Stimulated activated CD4-positive, alpha-beta T cell treated with anti-CD3 and anti-CD28 coated beads, TNF-alpha, amount 100 ng/mL, for 24 hours (primary cell): Measurements from ENCODE around the gene IQCK.

Experiments
- DNase-seq, 3 experiments: peaks; one replicate each; pipeline ENCODE4 v3.0.0-alpha.2; 2020; ENCODE audit warnings: low read depth in 3 of 3

The IQCK gene

DNA sequence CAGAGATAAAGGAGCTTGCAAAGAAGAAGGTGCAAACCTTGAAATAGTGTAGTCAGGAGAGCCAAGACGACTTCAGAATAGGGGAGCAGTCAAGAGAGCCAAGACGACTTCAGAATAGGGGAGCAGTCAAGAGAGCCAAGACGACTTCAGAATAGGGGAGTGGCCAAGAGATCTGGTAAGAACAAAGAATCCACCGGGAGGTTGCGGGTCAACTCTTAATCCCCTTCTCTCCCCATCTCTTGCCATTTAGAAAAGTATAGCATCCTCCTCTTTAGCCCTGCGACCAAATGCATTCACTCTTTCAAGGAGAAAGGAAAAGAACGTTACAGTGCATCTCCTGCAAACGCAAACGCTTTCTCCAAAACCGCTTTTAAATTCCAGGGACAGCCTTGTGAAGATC, 757 bp upstream of the IQCK start:
- no peak for DNase-seq

DNA sequence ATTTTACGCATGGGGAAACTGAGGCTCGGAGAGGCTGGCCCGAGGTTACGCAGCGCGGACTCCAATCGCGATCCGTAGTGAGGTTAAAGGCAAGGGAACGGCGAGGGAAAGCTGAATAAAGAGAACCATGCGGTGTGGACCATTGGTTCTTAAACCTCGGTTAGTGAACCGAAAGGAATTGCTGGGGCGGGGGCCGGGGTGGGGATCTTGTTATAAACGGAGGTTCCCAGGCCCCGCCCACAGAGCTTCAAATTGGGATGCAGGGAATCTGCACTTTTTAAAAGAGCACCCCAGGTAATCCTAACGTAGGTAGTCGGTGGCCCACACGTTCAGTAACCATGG, 524 bp downstream of the IQCK start:
- DNase-seq, result peak in 1 of 3 experiments; percentile 13

DNA sequence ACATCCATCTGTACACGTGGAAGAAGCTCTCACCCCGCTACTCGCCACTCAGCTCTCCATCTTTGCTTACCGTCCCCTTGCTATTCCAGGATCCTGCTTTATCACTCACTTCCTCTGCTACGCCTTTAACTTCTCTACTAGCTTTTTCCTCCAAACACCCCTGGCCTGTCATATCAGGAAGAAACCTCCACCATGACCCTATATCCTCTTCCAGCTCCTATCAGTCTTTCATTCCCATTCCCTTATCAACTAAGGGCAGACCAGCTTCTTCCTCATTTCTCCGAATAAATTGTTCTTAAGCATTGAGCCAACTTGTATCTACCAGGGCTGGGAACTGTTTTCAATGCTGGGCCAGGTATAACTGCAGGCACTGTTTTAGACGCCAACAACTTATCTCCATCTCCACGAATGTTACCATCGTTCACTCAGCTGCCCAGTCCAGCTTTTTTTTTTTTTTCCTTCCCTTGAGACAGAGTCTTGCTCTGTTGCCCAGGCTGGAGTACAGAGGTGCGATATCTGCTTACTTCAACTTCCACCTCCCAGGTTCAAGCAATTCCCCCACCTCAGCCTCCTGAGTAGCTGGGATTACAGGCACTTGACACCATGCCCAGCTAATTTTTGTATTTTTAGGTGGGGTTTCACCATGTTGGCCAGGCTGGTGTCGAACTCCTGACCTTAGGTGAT, 4.3 kb downstream of the IQCK start:
- DNase-seq, result no peak

DNA sequence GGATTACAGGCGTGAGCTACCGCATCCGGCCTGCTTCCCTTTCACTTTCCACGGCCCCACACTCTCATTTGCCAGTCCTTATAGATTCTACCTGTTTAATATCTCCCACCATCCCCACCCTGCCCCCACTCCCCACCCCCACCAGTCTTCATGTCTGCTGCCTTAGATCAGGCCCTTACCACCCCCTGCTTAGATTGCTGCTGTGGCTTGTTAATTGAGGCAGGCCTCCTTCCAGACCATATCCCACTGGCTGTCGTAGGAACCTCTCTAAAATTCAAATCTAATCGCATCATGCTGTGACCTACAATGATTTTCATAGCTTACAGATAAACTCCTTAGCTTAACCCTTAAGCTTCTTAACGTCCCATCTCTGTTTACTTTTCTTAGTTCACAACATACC, 4.9 kb downstream of the IQCK start:
- no peak for DNase-seq

DNA sequence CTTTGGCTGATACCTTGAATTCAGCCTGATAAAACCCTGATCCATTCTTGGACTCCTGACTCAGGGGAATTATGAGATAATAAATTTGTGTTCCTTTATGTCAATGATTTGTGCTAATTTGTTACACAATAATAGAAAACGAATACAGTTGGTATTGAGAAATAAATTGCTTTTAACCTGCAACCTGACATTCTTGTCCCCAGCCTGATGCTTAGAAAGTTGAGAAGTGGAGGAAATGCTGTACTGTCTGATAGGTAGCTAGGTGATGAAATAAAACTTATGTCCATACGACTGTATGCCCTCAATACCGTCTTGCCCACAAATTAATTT, 10.5 kb downstream of the IQCK start:
- DNase-seq, result no peak

DNA sequence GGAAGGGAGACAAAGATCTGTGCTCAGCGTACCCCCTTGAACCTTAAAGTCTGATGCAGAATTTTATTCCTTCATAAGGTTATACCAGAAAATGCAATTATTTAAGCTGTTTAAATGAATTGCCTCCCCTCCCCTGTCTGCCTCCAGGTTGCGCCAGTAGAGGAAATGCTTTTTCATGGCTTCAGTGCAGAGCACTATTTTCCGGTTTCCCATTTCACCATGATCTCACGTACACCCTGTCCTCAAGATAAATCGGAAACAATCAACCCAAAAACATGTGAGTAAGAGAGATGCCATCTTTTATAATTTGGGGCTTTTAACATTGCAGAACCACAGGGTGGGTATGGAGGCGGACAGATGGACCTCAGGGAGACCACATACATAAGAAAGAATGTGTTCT, 15.5 kb downstream of the IQCK start:
- no peak for DNase-seq

DNA sequence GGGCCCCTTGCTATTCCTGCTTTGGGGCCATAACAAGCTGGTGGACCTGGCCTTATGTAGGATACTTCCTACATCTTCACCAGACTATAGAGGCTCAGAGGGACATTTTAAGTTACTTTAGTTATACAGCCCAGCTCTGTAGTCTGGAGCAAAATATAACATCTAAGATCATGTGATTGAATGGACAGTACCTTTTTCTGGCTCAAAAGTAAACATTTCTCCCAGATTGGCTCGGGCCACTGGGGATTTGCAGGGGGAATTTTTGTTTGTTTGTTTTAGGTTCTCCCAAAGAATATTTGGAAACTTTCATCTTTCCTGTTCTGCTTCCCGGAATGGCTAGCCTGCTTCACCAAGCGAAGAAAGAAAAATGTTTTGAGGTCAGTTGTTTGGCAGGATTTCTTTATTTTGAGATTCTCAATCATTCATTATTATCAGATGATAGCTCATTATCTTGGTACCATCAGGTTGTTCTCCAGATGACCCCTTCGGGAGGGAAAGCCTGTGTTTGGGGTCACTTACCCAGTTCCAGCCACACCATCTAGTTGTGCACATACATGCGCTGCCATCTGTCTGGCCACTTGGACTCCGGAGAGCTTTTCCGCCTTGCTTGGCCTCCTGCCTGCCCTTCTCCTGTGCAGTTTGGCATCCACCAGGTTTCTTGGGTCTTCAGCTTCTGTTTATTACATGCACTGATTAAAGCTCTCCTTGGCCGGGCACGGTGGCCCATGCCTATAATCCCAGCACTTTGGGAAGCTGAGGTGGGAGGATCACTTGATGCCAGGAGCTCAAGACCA, 17.2 kb downstream of the IQCK start:
- DNase-seq, result no peak

DNA sequence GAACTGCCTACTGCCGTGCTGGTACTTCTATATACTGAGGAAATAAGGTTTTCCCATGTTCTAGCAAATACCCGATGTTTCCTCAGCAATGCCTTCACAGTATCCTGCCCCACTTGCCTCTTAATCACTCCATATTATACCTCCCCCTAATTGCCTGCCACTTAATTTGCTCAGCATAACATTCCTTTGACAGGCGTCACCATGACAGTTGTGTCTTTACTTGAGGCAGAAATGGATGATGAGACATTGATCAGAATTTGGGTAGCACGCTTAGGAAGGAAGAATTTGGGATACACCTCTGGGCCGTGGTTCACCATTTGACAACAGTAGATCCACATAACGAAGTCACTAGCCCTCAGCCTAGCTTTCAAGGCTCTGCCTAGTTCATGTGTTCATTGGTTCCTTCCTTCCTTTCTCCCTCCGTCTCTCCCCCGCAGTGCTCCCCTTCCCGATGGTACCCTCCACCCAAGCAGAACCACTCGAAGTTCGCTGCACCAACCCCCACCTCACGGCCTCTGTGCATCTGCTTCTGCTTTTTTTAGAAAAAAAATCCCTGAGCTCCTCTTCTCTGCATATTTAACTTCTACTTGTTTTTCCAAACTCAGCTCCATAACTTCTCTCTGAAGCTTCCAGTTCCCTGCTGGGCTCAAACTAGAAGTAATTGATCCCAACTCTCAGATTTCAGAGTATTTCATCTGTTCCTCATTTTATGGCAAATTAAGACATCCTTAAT, 19.4 kb downstream of the IQCK start:
- no peak for DNase-seq

DNA sequence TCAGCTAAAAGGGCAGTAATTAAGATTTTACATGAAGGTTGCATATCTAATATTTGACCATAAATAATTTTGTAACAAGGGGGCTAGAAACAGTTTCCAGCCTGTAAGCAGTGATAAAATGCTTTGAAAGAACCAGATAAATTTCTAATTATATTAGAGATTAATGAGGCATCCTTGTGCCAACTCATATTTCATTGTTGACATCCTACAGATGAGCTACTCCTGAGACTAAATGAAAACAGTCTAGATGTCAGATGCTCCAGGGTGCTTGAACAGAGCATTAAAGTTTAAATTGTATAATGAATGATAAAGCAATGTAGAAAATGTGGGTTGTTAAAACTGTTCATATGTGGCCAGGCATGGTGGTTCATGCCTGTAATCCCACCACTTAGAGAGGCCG, 23.3 kb downstream of the IQCK start:
- DNase-seq, result no peak

DNA sequence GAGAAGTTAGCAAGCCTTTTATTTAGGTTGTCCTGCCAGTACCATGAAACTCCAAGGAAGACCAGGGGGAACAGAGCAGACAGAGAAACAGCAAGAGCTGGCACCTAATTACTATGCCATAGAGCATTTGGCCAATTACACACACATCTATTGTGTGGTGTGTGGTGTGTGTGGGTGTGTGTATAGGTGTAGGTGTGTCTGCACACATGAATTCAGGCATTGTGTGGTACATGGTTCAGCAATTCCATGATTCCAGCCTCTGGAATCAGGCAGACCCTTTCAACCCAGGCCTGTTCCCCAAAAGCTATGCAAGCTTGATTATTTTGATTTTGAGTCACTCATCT, 25.7 kb downstream of the IQCK start:
- DNase-seq, result no peak

DNA sequence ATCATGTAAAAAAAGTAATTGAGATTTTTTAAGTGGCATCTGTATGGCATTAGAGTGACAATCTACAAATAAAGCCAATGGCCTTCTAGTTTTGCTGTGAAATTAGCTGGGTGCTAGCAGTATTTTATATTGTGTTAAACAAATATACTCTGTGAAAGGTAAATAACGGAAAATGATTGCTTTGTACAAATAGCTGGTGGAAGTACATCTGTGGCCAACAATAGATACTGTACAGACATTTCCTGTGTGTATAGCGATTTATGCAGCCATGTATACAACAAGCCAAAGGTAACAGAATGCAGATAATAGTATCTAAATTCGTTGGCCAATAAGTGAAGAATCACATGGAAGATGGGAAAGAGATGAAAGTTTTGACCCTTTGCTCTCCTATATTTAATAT, 26.6 kb downstream of the IQCK start:
- no peak for DNase-seq

DNA sequence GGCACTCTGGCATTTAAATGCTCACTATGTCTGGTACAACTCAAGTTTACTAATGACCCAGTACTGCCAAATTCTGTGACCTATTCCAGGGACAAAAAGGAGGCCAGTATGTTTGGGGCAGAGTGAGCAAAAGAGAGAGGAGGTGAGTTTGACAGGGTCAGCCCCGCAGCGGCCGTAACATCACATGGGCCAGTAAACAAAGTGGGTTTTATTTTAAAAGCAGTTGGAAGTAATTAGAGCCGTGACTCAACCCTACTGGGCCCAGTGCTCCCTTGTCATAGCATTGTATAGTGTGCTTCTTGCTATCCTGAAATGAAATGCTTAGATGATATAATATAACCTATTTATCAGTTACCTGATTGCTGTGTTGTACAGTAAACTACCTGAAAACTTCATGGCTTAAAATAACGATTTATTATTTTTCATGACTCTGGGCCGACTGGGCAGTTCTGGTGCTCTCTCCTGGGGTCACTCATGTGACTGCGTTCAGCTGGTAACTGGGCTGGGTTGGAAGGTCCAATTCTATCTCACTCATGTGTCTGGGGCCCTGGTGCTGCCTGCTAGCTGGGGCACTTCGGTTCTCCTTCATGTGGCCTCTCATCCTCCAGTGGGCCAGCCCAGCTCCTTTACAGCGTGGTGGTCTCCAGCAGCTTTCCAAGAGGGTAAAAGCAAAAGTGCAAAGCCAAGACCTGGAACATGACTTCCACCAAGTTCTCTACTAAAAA, 27.4 kb downstream of the IQCK start:
- DNase-seq, result no peak

DNA sequence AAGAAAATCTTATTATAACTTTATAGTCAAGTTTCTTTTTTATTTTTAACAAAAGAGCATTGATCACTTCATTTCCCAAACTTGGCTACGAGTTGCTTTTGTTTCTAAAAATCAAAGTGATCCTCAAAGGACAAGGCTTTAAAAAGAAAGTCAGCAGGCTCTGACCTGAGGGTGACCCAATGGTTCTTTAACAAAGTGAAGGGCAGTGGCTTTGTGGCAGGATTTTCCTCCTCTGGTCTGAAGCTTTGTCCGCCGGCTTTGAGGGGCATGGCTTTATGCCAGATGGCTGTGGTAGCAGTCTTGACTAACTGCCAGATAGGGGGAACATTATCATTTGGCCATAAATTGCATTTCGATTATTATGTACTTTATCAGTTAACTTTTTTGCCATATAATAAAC, 28.5 kb downstream of the IQCK start:
- DNase-seq, result no peak

DNA sequence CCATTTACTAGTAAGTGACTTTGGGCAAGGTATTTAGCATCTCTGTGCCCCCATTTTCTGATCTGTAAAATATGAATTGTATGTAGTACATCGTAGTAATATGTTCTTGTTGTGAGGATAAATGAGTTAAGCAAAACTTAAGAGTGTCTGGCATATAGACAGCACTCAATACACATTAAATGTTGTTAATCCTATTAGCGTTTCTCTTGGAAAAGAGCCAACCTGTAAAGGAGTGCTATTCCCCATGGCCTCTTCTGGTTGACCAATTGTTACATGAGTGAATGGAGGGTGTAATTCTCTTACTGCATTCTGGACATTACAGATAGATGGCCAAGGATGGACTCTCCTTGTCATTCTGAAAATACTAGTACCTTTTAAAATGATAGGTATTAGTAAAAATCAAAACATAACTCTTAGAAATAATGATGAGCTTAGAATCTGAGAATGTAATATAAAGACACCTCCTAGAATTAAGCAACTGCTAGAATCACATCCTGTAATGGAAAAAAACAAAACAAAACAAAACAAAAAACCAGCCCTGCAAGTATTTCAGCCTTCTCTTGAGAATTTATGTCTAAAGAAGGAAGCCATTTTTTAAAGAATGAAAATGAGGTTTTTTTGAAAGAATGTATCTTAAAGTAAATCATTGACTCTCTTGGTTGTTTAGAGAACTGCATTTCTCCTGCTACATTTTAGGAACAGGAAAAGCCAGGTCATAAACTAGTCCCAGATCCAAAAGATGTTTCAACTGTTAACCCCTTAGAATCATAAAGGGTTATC, 30.5 kb downstream of the IQCK start:
- no peak for DNase-seq

DNA sequence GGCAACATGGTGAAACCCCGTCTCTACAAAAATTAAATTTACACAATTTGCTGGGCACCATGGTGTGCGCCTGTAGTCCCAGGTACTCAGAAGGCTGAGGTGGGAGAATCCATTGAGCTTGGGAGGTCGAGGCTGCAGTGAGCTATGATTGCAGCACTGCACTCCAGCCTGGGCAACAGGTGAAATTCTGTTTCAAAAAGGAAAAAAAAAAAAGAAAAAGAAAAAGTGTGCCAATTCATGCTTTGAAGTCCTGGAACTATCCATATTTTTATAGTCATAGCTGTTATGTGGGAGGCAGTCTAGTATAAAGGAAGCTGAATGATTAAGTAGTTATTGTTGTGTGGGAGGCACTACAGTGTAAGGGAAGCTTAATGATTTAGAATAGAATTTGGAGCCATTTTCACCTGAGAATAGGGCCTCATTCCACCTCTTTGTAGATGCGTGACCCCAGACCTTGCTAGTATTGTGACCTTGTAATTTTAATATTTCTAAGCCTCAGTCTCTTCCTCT, 31.6 kb downstream of the IQCK start:
- DNase-seq, result no peak

DNA sequence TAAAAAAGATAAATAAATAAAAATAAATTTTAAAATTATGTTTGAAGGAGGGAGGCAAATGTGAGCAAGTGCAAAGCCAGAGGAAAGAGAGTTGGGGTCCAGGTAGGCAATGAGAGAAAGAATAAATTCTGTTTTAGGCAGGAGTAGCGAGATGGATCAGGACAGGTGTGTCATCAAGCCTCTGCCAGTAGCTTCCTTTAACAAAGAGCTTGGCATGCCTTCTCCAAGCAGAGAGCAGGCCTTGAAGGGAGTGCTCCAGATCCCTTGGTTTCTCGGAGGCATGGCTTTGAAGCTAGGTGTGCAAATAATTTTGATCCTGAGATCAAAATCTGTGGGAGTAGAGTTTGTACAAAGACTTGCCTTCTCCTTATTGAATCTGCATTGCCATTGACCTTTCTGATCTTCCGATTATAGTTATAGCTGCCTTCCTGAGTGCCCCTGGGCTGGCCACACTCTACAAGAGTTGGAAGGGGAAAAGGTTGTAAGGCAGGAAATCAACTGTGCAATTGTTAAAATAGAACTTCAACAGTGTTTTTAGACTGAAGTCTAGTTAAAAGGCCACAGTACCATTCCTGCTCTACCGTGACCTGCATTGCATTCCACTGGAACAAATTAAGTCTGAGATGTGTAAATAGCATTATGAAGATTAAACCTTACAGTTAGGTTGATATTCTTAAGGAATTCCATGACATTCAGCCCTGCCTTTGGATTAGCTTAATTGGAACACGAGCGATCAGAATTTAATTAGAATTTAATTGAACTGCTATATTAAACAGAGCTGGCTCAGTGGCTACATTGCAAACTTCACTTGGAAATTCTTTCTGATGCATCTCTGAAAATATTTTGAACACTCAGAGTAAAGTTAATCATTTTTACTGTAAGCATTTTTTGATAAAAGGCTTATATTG, 33.7 kb downstream of the IQCK start:
- no peak for DNase-seq

DNA sequence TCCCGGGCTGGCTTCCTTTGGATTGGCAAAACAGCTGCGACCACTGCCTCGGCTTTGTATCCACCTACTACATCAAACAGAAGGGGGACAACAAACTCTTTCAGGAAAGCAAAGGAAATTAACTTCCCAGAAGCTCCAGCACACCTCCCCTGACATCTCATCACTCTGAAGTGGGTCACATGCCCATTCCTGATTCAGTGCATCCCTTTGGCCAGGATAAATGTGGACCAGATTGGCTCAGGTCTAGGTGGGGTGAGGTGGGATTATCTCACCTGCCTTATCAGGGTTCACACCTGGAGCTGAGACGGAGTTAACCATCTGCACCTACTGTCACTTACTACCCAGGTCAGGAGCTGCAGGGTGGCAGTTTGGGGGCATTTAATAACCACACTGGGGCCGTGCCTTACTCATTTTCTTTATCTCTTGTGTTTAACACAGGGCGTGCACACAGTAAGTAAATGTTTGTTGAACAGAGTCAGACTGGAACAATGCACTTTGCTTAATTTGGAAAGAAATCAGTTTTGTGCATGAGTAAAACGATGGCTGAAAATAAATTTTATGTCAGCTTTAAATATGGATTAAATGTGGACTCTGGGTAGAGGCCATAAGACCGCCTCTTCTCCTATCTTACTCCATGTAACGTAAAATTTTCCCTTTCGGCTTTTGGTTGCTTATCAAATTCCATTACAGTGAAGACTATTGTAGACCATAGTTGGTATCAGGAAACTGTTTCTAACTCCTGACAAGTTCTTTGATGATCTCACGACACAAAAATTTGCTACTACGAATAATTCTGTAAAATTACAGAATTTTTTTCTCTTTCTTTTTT, 36.0 kb downstream of the IQCK start:
- DNase-seq, result no peak

DNA sequence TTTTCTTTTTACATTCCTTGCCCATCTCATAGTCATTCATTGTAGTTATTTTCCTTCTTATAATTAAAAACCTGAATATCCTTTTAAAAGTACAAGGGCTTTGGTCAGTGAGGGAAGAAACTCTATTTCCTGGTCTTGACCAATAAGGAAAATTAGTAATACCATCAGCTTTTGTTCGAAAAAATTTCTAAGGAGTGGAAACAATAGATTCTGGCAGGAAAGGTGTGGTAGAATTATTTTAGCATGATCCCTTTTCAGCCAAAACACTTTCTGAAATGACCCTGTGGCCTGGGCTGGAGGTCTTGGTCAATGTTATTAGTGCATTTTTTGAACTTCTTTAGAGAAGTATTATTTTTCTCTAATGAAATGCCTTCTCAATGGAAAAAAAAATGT, 36.6 kb downstream of the IQCK start:
- DNase-seq, result no peak

DNA sequence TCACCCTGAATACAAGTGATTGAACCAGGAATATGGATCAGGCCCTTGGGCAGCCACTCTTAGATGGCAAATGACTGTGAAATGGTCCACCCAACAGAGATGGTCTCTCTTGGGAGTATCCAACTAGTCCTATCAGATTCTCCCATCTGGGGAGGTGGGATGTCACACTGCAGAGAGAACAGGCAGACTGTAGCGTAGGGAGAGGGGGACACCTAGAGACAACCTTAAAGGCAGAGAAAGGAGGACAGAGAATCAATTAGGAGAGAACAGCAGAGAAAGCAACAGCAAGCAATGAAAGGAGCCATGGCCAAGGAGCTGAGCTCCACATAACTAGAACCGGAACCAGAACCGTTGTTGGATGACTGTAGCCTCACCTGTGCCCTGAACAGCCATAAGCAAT, 37.2 kb downstream of the IQCK start:
- DNase-seq, result no peak

DNA sequence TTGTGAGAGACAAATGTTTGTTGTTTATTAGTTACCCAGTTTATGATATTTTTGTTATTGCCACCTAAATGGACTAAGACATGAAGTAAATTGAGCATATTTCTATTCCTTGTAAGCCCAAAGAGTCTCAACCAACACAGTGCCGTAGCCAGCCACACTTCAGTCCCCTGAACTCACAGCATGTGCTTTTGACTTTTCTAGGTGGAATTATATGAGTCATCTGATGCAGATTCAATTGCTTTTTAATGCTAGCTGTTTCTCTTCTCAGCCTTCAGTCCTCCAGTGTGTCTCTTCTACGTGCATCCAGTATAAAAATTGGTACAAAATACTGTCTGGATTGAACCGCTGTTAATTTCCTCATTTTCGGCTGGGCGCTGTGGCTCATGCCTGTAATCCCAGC, 39.0 kb downstream of the IQCK start:
- no peak for DNase-seq
